HFF-Myc (cell line): ENCODE measurements around the gene MYCBPAP.
A peak's percentile ranks its signal among the peaks of the same experiment; 100 is the strongest.

Experiments used
- DNase-seq: peaks from one replicate; pipeline ENCODE4 v3.0.0-alpha.2; 2011; ENCODE audit warnings: low read depth; ENCODE audit errors: extremely low read depth
- H3K4me3 ChIP-seq: replicated peaks from 2 replicates; pipeline ENCODE4 v1.5.1; 2011; ENCODE audit warnings: low read depth, mild to moderate bottlenecking, control low read depth, low read length
- CTCF ChIP-seq: IDR thresholded peaks from 2 replicates; pipeline ENCODE4 v1.5.1; 2012; ENCODE audit warnings: mild to moderate bottlenecking, low read depth, low read length, control low read depth; ENCODE audit errors: missing control alignments

Gene MYCBPAP

GRCh38 chr17:50560185-50560824, 52.1 kb downstream of the MYCBPAP start, which contains the start of gene CACNA1G:
Gene CACNA1G (plus strand): TSS chr17:50560715. CDS start chr17:50561460, 745 bp downstream.
- no peak for TF ChIP-seq CTCF
- DNase-seq: peak; percentile 46
- H3K4me3 ChIP-seq: peak within 1 kb of the TSS; percentile 30

GRCh38 chr17:50560931-50561745, 52.9 kb downstream of the MYCBPAP start:
- H3K4me3 ChIP-seq: peak overlapping the region; percentile 30
- DNase-seq: no peak
- TF ChIP-seq CTCF: no peak

GRCh38 chr17:50561746-50562141, 53.5 kb downstream of the MYCBPAP start:
- no peak overlapping the region for H3K4me3 ChIP-seq
- DNase-seq: no peak
- no peak for TF ChIP-seq CTCF

- peak overlapping the region; percentile 15; the same call in 1 of the 2 replicates for H3K4me3 ChIP-seq
- no peak for TF ChIP-seq CTCF
- DNase-seq: no peak
These were observed 54.2 kb downstream of the MYCBPAP start for GRCh38 chr17:50562242-50563091.

- no peak for DNase-seq
- H3K4me3 ChIP-seq: no peak overlapping the region
- no peak for TF ChIP-seq CTCF
These were observed 54.9 kb downstream of the MYCBPAP start for GRCh38 chr17:50563092-50563511.

GRCh38 chr17:50564916-50565315, 56.7 kb downstream of the MYCBPAP start:
- peak; percentile 45 for DNase-seq
- no peak overlapping the region for H3K4me3 ChIP-seq
- no peak for TF ChIP-seq CTCF
